Stimulated activated CD8-positive, alpha-beta memory T cell treated with anti-CD3 and anti-CD28 coated beads, Interleukin-12 subunit alpha, Interleukin-12 subunit beta, amount 100 ng/mL, for 1 hour (primary cell): ENCODE data around the gene TAS2R5.
"Not testable (repeated sequence)": the region's sequence is repeated elsewhere in the genome, so short reads cannot be mapped to it uniquely, and the experiment has no call there.

Source experiments
- DNase-seq: peaks from one replicate; pipeline ENCODE4 v3.0.0-alpha.2; 2020; ENCODE audit warnings: low read depth

Gene TAS2R5, protein sequence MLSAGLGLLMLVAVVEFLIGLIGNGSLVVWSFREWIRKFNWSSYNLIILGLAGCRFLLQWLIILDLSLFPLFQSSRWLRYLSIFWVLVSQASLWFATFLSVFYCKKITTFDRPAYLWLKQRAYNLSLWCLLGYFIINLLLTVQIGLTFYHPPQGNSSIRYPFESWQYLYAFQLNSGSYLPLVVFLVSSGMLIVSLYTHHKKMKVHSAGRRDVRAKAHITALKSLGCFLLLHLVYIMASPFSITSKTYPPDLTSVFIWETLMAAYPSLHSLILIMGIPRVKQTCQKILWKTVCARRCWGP

DNA sequence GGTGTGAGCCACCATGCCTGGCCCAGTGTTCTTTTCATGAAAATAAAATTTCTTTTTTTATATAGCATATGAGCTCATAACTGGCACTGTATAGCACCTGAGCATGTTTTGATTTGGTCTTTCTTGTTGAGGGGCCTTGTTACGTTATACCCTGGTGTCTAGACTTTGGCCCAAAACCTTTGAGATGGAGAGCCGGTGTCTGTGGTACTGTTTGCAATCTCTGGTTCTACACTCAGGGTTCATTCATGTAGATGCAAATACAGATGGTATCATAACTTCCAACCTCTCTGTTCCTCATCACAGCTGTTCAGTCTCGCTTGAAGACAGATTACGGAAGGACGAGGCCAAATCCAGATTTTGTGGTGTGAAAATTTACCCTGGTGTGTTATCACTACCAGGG lies at the start of gene TAS2R5:
Gene TAS2R5 (plus strand): TSS at position 301 of the 400 bp plus-strand sequence. CDS start 145 bp downstream, outside the sequence.
- no peak for DNase-seq

DNA sequence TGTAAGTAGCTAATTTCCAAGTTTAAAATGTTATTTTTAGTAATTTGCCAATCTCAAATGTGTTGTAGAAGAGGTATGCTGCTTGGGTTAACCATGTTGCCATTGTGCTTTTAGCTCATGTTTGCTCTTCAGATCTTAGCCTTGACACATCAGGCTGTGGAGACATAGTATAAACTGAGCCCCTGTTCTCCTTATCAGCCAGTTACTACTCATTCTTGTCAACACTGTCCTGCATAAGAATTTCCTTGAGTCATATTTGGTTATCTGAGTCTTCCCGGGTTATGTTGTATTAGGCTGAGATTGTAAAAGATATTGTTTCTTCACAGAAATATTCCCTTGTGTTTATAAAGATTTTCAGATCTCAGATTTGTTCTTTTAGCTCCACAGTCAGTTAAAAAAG lies 47.8 kb upstream of the TAS2R5 start:
- no peak for DNase-seq

DNA sequence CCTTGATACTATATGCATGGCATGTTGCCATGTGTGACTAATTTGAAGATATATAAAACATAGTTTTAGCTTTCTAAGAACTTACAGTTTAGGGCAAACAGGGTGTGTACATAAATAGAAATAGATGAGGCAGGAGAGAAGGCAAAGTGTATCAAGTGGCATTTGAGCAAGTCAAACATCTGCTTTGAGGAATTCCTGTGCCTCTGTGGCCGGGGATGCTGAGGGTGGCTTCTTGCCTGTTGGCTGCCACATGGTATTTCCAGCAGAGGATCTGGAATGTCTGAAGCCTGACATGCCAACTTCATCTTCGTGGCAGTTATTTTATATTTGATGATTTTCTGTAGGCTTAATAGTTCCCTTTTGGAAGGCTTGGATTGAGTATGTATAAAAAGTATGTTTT lies 45.9 kb upstream of the TAS2R5 start:
- DNase-seq: no peak

DNA sequence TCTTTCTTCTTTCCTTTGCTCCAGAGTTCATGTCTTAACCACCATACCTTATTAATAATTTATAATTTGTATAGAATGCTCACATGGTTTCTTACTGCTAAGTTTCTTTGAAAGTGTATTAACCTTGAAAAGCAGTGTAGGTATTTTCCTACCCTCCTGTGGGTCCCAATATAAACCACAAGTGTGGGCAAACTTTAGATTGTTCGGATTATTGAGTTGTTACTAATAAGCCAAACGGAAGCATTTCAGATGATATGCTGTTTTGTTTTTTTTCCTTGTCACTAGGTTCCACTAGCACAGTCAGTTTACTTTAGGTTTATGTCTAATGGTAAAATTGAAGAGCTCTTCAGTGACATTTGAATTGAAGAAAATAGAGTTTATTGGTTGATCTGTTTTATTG lies 41.6 kb upstream of the TAS2R5 start:
- DNase-seq: no peak

DNA sequence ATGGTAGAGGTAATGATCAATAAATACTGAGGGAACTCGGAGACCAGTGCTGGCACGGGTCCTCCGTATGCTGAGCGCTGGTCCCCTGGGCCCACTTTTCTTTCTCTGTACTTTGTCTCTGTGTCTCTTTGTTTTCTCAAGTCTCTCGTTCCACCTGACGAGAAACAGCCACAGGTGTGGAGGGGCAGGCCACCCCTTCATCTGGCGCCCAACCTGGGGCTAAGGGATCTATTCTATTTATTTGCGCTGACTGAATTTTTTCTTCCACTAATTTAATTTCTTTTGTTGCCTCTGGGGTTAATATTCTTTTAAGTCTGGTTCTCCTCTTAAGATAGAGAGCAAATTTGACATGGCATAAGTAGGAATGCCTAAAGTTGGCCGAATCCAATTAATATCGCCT lies 38.1 kb upstream of the TAS2R5 start:
- DNase-seq: not testable (repeated sequence)

DNA sequence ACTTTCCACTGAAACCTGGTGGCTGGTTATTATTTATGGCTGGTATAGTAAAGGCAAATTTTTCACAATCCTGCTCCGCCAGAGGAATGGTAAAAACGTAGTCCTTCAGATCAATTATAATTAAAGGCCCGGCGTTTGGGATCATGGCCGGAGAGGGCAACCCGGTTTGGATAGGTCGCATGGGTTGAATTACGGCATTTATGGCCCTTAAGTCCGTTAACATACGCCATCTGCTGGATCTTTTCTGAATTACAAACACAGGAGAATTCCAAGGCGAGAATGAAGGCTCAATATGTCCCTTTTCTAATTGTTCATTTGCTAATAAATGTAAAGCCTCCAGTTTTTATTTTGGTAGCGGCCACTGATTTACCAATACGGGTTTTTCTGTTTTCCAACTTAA lies 37.4 kb upstream of the TAS2R5 start:
- no peak for DNase-seq

DNA sequence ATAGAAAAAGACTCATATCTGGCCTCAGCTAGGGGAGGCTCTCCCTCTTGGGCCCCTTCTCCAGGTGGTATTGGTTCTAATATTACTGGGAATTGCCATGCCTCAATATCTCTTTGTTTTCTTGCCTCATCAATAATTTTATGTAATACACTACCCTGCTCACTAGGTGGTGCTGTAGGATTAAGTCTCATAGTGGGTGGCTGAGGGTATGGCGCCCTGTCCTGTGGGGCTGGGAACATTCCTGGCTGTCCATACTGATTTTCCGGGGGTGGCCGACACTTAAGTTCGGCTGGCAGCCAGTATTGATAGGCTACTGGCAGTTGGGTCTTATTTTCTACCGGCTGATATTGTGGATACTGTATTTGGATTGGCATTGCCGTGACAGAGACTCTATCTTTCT lies 35.1 kb upstream of the TAS2R5 start:
- no peak for DNase-seq

DNA sequence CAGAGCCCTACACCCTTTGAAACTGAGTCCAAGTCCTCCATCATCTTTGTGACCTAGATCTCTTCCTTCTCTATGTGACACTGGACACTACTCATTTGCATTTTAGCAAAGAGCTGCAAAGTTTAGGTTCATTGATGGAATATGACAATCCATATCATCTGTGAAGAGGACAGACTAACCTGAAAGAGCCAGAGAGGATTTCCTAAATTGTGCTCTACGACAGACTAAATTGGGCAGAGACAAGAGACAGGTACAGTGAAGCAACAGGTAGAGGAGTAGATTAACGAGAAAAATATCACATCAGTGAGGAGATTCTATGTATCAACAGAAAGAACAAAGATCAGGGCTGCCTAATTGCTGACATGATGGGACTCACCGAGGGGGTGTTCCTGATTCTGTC lies 26.2 kb upstream of the TAS2R5 start, which contains the start of gene TAS2R3:
Gene TAS2R3 (plus strand): TSS at position 301 of the 400 bp plus-strand sequence. CDS start 62 bp downstream, at position 363.
- no peak for DNase-seq

DNA sequence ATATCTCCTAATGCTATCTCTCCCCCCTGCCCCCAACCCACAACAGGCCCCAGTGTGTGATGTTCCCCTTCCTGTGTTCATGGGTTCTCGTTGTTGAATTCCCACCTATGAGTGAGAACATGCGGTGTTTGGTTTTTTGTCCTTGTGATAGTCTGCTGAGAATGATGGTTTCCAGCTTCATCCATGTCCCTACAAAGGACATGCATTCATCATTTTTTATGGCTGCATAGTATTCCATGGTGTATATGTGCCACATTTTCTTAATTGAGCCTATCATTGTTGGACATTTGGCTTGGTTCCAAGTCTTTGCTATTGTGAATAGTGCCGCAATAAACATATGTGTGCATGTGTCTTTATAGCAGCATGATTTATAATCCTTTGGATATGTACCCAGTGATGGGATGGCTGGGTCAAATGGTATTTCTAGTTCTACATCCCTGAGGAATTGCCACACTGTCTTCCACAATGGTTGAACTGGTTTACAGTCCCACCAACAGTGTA lies 19.9 kb upstream of the TAS2R5 start:
- DNase-seq: not testable (repeated sequence)

DNA sequence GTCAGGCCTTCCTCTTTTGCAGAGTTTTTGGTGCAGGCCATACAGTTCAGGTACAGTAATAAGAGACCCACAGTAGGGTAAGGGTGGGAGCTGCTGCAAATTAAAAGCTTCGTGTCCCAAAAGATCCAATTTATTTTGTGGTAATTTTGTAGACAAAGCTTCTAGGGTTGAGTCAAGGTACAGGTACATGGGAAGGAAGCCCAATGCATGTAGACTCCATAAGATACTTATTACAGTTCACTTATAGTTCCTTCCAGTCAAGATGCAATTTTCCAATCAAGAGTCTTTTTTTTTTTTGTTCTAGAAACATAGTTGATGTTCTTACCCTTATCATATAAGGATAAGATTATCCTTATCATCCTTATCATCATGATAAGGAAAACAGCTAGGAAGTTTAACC lies 13.6 kb upstream of the TAS2R5 start, which contains the start of gene TAS2R4:
Gene TAS2R4 (plus strand): TSS at position 301 of the 400 bp plus-strand sequence. CDS start 1,815 bp downstream, outside the sequence.
- no peak for DNase-seq

DNA sequence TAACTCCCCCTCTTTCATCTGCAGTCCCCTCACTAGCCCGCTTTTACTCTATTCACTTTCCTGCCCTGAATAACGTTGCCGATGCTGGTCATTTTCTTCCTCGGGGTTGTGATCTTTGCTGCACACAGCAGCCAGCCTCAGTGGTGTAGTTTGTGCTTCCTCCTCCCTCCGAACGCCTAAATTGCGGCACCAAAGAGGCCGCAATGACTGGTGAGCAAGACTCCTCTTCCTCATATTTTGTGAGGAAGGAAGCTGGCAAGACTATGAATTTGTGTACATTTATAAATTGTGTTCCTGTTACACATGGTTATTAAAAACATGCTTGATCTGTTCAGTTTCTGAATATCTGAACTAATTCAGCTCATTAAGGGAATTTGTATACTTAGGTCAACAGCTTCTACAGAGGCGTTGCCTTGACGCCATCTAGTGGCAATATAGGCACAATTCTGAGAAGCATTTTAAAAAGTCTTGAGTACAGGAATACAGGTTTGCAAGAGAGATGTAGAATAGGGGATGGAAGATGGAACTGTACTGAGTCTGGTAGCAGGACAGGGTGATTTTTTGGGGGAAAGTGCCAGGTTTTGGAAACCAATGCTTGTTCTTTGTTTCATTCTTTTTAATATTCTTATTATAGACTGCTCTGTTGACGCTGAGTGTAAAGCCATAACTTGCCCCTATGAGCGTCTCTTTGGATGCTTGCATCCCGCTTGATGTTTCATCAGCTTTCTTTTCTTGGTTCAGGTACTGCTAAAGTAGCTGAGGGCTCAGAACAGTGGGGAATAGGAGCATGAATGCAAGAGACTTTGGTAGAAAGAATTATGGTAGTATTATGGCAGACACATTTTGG lies 4.1 kb upstream of the TAS2R5 start:
- peak; percentile 10 for DNase-seq

DNA sequence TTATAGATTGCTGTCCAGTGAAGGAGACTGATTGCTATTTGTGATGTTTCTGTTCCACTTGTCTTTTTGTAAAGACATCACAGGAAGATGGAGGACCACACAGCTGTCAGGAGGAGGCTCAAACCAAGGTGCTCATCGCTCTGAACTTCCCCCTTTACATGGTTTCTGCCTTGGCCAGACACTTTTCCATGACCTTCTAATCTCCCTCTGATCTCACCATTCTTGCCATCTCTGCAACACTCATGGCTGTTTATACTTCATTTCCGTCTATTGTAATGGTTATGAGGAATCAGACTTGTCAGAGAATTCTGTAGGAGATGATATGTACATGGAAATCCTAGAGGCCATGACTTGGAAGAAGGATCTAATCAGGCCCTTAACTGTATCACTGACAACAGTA lies 1.7 kb upstream of the TAS2R5 start:
- DNase-seq: no peak

DNA sequence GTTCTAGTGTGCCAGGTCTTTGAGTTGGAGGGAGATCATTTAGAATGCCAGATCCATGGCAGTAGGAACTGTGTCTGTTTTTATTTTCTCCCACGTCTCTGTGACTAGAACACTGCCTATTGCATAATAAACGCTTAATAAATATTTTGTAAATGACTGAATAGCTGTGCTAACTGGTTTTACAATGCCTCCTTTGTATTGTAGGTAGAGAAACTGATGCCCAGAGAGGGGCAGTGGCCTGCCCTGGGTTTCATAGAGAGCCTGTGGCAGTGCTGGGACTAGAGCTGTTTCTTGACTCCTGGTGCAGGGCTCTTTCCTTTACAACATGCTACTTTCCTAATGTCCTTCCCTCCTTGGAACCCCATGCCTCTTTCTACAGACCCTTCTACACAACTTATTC lies 2.5 kb downstream of the TAS2R5 start:
- DNase-seq: no peak

DNA sequence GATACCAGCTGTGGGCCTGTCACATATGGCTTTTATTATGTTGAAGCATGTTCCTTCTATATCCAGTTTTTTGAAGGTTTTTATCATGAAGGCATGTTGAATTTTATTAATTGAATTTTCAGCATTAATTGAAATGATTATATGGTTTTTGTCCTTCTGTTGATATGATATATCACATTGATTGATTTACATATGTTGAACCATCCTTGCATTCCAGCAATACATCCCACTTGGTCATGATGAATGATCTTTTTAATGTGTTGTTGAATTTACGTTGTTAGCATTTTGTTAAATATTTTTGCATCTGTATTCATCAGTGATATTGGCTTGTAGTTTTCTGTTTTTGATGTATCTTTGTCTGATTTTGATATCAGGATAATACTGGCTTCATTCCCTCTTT lies 30.1 kb downstream of the TAS2R5 start:
- no peak for DNase-seq

DNA sequence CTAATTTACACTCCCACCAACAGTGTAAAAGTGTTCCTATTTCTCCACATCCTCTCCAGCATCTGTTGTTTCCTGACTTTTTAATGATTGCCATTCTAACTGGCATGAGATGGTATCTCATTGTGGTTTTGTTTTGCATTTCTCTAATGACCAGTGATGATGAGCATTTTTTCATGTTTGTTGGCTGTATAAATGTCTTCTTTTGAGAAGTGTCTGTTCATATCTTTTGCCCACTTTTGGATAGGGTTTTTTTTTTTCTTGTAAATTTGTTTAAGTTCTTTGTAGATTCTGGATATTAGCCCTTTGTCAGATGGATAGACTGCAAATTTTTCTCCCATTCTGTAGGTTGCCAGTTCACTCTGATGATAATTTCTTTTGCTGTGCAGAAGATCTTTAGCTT lies 32.4 kb downstream of the TAS2R5 start:
- DNase-seq: not testable (repeated sequence)

DNA sequence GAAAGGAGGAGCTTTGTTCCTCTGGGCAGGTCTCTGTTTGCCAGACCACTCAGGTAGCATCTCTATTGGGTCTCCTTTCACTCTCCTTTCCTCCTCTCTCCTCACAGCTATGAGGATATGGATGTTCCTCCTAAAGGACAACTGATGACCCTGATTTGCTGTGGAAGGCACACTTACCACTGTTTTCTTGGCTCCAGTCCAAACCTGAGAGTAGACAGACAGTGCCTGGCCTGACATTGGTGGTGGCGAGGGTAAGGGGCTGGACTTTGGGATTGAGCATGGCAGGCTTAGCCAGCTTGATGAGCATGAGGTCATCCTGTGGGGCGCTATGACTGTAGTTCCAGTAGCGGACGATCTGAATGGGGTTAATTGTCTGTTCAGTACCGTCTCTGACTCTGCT lies 47.7 kb downstream of the TAS2R5 start:
- no peak for DNase-seq

DNA sequence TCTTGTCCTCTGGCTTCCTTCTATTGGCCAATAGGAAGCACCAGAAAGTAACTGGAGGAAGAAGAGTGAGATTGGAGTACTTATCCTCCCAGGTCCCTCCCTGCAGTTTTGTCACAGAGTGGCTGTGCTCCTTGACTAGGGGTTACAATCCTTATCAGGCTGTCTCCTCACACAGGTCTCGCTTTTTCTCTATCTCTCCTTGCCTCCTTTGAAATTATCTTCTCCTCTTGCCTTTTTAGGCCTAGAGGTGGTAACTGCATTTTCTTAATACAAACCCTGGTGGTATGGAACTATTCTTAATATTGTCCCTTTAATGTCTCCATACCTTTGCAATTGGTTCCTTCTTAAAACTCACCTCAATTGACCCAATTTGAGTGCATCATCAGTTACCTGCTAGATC lies 48.6 kb downstream of the TAS2R5 start:
- DNase-seq: no peak

DNA sequence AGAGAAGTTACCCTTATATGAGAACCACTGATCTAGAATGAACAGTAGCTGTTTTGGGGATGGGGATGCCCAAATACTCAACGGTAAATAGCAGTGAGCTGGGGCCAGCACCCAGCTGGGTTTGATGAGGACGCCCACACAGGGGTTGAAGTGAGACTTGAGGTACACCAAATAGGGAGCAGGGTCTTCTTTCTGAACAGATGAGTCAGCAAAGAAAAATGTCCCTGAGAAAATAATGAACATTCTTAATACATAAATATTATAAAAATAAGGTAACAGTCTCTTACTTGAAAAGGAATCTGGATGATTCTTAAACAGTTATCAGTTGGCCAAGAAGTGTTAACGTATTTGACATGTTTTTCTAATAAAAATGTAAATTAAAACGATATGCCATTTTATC lies 49.2 kb downstream of the TAS2R5 start:
- DNase-seq: no peak

DNA sequence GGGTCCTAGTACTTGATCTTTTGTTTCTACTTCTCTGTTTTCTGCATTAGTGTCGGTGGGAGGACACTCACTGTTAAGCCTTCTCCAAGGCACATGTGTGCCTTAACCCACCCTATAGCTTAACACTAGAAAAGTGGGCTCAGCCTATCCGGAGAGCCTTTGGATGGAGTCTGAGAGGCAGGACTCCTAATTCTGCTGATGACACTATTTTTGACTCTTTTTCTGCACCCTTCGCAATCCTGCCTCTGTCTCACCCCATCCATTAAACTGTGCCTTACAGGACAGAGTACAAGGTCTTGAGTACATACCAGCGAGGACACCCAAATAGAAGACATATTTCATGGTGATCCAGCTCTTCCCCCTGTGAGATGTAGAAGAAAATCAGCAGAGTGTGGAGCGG lies 50.7 kb downstream of the TAS2R5 start:
- no peak for DNase-seq
